Stimulated activated CD8-positive, alpha-beta memory T cell treated with anti-CD3 and anti-CD28 coated beads, Interleukin-7, amount 100 ng/mL, for 24 hours (primary cell): Measurements from ENCODE around the gene ALK.

Experiments used
- DNase-seq: peaks from one replicate; pipeline ENCODE4 v3.0.0-alpha.2; 2020; ENCODE audit warnings: low read depth

ALK gene

DNA sequence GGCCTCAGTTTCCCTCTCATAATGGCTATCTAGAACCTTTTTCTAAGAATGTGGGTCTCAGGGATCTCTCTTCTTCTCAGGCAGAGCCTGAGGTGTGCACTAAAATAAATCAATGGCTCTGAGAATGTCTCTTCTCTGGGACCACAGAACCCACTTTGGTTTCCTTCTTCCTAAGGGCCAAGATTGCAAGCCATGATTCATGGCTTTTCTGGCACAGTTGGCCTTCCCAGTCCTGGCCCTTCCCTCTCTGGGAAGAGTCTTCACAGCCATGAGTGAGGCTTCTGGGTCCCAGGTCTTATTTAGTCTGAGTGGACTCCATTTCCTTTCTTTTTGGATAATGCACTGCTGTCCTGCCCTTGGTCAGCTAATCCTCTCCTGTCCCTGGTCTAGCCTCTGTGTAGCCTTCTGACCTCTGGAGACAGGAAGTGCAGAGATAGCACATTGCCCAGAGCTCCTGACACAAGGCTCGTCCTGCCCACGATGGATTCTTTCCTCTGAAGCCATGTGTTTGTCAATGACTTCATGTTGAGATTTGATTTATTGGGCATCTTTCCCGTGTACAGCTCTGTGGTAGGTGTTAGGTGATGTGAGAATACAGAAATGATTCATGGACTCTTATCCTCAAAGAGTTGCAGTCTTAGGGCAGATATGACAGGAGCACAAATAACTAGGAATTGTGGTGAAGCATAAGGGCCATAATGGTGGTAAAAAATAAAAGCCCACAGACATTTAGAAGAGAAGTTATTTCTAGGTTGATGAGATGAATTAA, 561.2 kb downstream of the ALK start:
- DNase-seq = no peak

- DNase-seq = no peak
Observed at GRCh38 chr2:29353403-29353991, 567.9 kb downstream of the ALK start.

DNA sequence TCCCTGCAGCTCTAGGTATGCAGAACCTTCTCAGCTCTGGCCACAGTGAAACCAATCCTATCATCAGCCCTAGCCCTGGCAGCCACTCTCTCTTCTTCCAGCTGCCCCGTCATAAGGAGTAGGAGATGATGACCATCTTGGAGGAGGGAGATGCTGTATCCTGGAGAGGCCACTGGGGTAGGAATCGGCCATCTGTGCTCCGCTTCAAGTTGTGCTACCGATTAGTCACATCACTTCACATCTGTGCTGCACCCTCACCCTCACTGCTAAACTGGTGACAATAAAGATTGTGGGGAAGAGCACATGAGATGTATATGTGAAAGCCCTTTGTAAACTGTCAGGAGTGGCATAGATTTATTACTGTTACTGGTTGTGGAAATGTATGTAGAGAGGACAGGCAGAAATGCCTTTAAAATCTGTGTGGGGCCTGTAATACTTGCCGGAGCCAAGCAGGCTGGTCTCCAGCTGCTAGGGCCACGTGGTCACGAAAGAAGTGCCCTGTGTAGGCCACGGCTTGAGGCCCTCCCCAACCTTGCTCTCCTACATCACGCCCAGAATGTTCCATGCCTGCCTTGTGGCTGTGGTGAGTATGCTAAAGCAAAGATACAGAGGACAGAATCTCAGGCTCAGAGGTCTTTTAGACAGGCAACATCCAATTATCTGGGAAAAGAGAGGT, 569.3 kb downstream of the ALK start:
- no peak for DNase-seq

- no peak for DNase-seq
Observed at GRCh38 chr2:29351248-29351647, 570.1 kb downstream of the ALK start.

DNA sequence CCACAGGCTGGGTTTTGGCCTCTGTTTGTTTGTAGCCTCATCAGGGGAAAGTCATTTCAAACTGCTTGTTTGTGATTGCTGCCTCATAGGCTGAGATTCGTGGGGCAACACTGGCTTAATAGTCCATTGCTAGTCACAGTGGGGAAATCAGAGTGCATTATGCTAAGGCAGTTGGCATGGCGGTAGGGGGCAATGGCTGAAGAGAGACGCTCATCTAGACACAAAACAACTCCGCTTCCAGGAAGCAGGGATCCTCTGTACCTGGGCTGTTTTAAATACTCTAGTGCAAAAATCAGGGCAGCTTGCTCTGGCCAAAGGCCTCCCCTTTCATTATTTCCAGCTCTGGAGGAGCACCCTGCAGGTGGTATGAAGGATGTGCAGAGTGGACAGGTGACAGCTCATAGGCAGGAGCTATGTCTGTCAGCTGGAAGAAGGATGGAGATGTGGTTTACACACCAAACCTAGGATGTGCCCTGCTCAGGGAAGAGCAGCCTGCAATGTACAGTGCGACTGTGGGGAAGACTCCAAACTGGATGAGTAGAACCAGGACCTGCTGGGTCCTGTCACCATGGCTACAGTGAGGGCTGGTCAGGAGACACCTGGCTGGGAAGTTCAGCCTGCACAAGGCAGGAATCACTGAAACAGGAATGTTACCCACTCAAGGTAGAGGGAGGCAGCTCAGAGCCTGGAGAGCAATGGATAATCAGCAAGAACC, 571.9 kb downstream of the ALK start:
- no peak for DNase-seq

GRCh38 chr2:29347774-29348461, 573.5 kb downstream of the ALK start:
- no peak for DNase-seq

DNA sequence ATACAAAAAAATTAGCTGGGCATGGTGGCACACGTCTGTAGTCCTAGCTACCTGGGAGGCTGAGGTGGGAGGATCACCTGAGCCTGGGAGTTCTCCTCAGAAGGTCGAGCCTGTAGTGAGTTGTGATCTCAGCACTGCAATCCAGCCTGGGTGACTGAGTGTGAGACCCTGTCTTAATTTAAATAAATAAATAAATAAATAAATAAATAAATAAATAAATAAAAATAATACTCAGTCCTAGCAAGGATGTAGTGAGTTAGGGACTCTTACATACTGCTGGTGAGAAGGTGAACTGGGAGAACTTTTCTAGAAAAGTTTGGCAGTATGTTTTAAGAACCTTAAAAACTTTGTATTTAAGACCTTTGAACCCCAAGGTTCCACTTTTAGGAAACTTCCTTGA, 576.1 kb downstream of the ALK start:
- no peak for DNase-seq

DNA sequence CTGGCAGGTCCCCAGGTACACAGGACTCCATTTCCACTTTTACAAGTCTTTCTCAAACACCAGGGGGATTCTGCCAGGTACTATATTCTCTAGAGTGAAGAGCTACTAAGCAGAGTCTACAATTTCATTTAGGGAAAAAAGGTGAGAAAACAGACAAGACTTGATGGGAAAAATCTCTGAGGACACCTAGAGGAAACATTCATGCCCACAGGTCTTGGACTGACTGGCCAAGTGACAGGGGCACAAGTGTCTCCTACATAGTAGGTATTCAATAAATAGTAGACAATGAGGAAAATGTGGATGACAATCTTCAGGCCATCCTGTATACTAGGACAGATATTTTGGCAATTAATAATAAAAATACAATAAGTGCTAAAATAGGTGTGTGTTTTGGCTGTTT, 577.6 kb downstream of the ALK start:
- DNase-seq = no peak

DNA sequence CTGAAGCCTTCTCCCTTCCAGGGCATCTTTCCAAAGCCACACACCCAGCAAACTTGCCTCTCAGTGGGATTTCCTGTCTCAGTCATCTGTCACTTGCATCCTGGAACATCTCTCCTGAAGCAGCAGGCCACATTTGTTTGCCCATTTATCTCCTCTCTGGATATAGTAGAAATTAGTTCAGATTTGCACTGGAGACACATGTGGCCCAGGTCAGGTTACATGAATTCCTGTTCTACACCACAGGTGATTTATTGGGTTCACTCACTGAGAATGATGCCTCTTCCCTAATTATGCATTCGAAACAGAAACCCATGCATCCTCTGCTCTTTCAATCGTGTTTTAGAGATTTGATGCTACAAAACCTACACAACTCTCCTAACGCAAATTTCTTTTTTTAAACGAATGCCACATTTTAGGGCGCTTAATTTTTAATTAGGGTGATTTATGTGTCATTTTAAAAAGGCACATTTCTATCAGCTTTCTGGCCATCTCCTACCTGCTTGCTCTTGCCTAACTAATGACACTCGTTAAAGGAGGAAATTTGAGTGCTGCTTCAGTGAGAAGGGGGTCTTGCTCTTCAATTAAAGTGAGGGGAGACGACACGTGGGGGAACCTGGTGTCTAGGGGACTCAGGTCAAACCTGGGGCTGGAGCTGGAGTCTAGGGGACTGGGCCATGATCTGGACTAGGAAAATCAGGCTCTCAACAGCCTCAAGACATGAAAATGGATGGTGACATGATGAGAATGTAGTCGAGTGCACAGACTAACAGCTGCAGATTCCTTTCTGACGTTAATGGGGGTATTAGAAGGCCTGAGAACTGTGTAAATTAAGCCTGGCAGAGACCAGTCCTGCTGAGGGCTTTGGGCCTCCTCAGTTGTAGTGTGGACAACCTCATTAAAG, 584.8 kb downstream of the ALK start:
- no peak for DNase-seq

- no peak for DNase-seq
Observed at GRCh38 chr2:29335396-29335795, 586.0 kb downstream of the ALK start.

- DNase-seq = no peak
Observed at GRCh38 chr2:29334706-29335105, 586.7 kb downstream of the ALK start.

DNA sequence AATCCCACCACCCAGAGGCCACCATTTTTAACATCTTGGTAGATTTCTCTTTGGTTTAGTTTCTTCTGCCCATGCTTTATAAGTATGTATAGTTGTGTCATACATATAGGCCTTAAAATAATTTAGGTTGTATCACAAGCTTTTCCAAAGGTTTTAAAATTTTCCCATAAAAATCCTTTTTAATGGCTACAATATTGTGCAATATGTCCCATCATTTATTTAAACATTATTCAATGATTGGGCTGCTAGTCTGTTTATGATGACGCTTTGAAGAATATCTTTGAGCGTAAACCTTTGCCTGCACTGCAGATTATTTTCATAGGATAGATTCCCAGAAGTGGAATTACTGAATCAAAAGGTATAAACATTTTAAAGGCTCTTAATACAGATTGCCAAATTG, 588.8 kb downstream of the ALK start:
- DNase-seq = no peak

DNA sequence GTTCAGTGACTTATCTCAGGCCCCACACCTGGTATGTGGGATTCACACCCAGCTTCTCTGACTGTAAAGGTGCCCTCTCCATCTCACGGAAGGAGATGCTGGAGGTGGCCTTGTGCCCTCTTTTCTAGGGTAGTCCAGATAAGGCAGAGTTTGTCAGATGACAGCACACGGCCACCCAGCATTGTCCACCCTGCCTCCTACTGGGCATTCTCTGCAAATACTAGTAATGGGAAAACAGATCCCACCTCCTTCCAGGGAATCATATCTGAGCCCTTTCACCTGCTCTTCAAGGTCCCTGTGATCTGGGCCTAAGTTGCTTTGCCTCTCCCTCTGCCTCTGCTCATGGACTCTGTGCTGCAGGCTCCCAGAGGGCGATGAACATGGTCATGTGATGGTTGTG, 591.5 kb downstream of the ALK start:
- DNase-seq = no peak

GRCh38 chr2:29326926-29327325, 594.5 kb downstream of the ALK start:
- DNase-seq = no peak

GRCh38 chr2:29325544-29325943, 595.8 kb downstream of the ALK start:
- DNase-seq = no peak

DNA sequence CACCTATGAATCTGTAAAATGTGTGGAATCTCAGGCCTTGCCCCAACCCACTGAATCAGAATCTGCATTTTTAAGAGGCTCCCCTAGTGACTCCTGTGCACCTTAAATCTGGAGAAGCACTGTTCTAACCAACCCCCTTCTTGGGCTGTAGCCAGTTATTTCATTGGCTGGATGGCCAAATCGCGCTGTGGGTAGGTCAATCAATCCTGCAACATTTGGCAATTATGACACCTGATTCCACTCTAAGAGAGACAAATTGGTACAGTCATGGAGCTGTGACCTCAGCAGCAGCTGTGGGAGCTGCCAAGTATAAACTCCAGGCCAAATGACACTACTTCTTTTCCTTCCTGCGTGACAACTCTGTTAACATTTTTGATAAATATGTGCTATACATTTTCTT, 597.4 kb downstream of the ALK start:
- no peak for DNase-seq

DNA sequence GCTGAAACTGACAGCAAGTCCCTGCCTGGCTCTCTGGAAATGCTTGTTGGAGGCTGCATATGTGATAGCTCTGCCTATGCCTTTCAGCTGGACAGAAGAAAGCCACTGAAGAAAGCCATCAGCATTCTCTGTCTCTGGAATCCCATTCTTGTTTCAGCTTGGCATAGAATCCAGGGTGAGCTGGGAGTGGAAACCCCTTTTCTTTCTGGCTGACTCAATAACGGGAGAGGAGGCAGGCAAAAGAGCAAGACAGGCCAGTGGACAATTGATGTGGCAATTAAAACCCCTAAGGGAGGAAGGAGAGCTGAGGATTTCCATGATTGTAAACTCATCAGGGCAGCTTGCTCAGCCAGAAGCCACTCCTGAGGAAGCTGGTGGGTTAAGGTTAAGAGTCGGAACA, 598.1 kb downstream of the ALK start:
- no peak for DNase-seq

GRCh38 chr2:29322011-29322410, 599.4 kb downstream of the ALK start:
- no peak for DNase-seq

- no peak for DNase-seq
Observed at GRCh38 chr2:29317801-29318485, 603.4 kb downstream of the ALK start.

GRCh38 chr2:29317077-29317517, 604.3 kb downstream of the ALK start:
- no peak for DNase-seq
